ENCODE measurements around the gene PTTG2.

DNA sequence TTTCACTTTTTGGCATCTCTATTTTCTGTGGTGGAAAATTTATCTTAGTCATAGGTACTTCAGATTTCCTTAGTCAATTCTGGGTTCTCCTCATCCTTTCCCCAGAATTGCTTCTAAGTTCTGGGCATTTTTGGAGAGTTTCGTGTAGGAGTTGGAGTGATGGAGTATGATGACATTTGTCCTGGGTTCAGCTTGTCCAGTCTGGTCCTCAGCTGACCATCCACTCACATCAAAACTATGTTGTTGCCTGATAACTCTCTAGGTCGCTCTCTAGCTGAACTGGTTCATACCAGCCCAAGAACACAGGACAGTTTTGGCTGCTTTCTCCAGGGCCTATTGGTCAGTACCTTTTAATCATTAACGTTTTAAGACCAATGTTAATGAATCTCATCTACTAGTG is 13.2 kb downstream of the PTTG2 start:
- no peak for TF ChIP-seq CTCF (IDR thresholded peaks at IDR 0.05)
- no peak for TF ChIP-seq POLR2A (IDR thresholded peaks at IDR 0.05)
